Activated CD4-positive, alpha-beta T cell treated with anti-CD3 and anti-CD28 coated beads, Interleukin-10, Interleukin-2, amounts not matched to agents 100 ng/mL and 50 ng/mL, durations not matched to agents 16 hours and 8 hours (primary cell): Measurements from ENCODE around the gene CATSPERE.
"Not testable (repeated sequence)": the region's sequence is repeated elsewhere in the genome, so short reads cannot be mapped to it uniquely, and the experiment has no call there.

Source experiments
- DNase-seq: peaks from one replicate; pipeline ENCODE4 v3.0.0-alpha.2; 2020

The CATSPERE gene

DNA sequence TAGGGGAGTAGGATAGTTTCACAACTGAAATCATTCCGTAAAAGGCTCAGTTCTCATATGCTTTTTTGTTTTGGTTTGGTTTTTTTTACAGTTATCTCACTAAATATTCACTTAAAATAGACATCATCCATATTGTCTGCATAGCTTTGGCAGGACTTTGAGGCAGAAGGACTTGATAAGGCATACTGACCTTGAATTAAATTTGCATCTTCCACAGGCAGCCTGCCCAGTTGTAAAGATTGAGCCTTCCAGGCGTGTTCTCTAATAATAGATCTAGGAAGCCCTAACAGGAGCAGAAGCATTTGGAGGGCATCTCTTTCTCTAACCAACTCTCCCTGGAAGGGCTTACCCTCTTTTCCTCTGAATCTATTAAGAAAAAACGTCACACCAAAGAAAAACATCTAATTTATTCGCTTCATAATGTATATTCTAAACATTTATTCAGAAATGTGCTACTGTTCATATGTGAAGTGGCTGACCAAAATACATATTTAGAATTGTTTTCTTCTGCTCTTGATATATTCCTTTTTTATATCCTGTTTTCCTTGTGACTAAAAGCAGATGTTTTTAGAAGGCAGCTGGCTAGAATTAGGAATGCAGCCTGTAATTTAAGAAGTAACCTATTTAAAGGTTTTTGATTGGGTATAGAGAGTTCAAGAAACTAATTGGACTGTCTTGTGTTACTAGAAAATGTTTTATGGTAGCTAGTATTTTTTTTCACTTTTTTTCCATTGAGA lies 212.0 kb downstream of the CATSPERE start:
- DNase-seq: no peak

DNA sequence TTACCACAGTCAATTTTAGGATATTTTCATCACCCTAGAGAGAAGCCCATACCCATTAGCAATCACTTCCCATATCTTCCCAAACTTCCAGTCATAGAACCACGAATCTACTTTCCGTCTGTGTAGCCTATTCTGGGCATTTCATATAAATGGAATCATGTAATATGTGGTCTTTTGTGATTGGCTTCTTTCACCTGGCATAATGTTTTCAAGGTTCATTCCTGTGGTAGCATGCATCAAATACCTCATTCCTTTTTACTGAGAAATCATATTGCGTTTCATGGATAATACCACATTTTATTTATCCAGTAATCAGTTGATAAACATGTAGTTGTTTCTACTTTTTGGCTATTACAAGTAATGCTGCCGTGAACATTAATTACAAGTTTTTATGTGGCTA lies 213.4 kb downstream of the CATSPERE start:
- no peak for DNase-seq

DNA sequence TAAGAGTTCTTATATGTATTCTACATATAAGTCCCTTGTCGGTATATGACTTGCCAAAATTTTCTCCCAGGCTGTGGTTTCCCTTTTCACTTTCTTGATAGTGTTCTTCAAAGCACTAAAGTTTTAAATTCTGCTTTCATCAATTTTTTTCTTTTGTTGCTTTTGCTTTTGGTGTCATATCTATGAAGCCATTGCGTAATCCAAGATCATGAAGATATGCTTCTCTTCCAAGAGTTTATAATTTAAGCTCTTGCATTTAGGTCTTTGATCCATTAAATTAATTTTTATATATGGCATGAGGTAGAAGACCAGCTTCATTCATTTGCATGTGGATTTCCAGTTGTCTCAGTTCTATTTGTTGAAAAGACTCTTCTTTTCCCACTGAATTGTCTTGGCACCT lies 214.1 kb downstream of the CATSPERE start:
- DNase-seq: no peak

GRCh38 chr1:244678697-244679096 lies 217.6 kb downstream of the CATSPERE start:
- no peak for DNase-seq

DNA sequence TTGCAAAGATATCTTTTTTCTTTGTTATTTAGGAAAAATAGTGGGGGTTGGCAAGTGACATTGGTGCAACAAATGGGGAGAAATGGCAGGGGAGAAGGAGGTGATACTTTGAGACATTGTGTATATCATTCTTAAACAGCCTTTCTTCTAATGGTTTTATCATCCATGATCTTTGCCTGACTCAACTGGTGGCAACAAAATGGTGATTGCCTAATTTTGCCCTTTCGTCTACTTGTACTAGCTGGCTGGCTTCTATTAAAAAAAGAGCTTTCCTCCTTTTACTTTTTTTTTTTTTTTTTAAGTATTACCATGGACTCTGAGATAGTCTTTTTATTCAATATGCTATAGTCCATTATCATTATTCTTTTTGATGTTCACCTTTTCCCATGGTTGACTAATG lies 219.6 kb downstream of the CATSPERE start:
- DNase-seq: no peak

DNA sequence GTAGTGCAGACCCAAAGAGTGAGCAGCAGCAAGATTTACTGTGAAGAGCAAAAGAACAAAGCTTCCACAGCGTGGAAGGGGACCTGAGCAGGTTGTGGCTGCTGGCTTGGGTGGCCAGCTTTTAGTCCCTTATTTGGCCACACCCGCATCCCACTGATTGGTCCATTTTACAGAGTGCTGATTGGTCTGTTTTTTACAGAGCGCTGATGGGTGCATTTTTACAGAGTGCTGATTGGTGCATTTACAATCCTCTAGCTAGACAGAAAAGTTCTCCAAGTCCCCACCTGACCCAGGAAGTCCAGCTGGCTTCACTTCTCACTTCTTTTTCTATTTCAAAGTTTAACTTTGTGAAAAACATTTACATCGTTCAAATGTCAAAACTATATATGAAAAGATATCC lies 221.0 kb downstream of the CATSPERE start:
- not testable (repeated sequence) for DNase-seq
